ENCODE measurements around the gene CFAP74.

DNA sequence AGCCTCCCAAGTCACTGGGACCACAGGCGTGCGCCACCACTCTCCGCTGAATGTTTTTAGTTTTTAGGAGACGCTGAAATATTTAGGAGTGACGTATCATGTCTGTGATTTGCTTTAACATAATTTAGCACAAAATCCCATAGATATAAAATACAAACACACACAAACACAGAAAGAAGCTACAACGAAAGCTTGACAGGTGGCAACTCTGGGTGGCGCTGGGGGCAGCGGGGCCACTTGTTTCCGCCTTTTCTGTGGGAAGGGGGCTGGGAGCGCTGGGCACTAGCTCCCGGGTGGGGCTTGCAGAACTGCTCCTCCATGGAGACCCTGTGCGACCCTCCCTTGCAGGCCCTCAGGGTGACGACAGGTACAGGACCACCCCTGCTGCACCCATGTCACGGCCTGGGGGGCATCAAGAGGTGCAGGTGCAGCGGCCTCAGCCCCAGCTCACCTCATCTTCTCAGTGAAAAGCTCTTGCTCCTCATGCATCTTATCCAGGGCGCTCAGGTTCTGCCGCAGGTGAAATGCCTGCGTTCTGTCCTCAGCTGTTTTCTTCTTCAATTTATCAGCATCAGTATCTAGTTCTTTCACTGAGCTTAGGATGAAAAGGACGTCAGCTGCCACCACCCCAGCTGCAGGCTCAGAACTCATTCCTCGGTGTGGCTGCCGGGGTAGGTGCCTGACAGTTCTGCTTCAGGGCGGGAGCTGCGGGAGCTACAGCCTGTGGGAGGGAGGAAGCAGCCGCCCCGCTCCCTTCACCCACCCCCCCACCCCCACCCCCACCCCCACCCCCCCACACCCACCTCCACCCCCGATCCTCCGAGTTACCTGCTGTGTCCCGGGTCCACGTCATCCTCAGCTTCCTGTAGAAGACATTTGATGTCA lies 15.3 kb downstream of the CFAP74 start:
- no peak for TF ChIP-seq POLR2A (IDR thresholded peaks at IDR 0.05; ENCODE audit: low read depth, low read length)
- no peak for TF ChIP-seq POLR2AphosphoS5 (IDR thresholded peaks at IDR 0.05; ENCODE audit: low read depth, low read length)
- no peak for TF ChIP-seq TAF1 (IDR thresholded peaks at IDR 0.05; ENCODE audit: borderline replicate concordance, low read depth, low read length)

Data from GM12892 (cell line).